CD4-positive, alpha-beta T cell (primary cell): ENCODE measurements around the gene CHRNA7. TPM values are rescaled to one million over a fixed set of nuclear protein-coding genes. Genes with fewer than 3 reads are reported as not detected.

Experiments
- ATAC-seq: fragments of 200-7000 bp; cut with Tn5 transposase; one replicate; pipeline ENCODE4 v1.10.0; 2022; ENCODE audit warnings: mild to moderate bottlenecking; ENCODE audit not compliant: poor library complexity
- CTCF ChIA-PET: fragments of 350-600 bp; sonication (Branson Sonifier 250); formaldehyde crosslinking; loops from one replicate; lab custom pipeline; 2021; ENCODE audit warnings: antibody characterized with exemption, inconsistent platforms; lab: Charles Lee
- POLR2A ChIA-PET: fragments of 350-600 bp; sonication (Branson Sonifier 250); formaldehyde crosslinking; loops from one replicate; lab custom pipeline; 2021; ENCODE audit warnings: antibody characterized with exemption, inconsistent platforms; lab: Charles Lee
- DNase-seq, 14 experiments: peaks; one replicate each; pipeline ENCODE4 v3.0.0-alpha.2; 2013 to 2020; ENCODE audit warnings: mixed read lengths in 2 of 14
- H3K27ac ChIP-seq, 2 donors: one replicate each; pipeline versions ENCODE4 v1.5.1 to v1.7.0; 2013; ENCODE audit warnings: low read length in 2 of 2, low read depth in 1 of 2, mild to moderate bottlenecking in 1 of 2
- H3K27me3 ChIP-seq, 2 experiments: 1 replicate in 1 of 2; 2 replicates in 1 of 2; pipeline versions ENCODE4 v1.6.1 to v1.7.0; 2013; ENCODE audit warnings: low read length in 2 of 2, control low read depth in 1 of 2, mild to moderate bottlenecking in 1 of 2, moderate library complexity in 1 of 2; ENCODE audit not compliant: insufficient read depth in 2 of 2, control insufficient read depth in 1 of 2
- H3K36me3 ChIP-seq: one replicate; pipeline ENCODE4 v1.6.1; 2013; ENCODE audit warnings: low read length, control low read depth; ENCODE audit not compliant: insufficient read depth
- H3K4me1 ChIP-seq: one replicate; pipeline ENCODE4 v1.6.1; 2013; ENCODE audit warnings: low read length, control low read depth; ENCODE audit not compliant: insufficient read depth
- H3K4me3 ChIP-seq: one replicate; pipeline ENCODE4 v1.5.1; 2013; ENCODE audit warnings: mild to moderate bottlenecking, low read length, moderate library complexity
- H3K9me3 ChIP-seq, 2 experiments: 1 replicate in 1 of 2; 2 replicates in 1 of 2; pipeline versions ENCODE4 v1.6.1 to v1.7.0; 2013; ENCODE audit warnings: low read length in 2 of 2, mild to moderate bottlenecking in 2 of 2, control low read depth in 1 of 2, moderate library complexity in 1 of 2; ENCODE audit not compliant: control insufficient read depth in 1 of 2, insufficient read depth in 1 of 2
- H3K27ac Mint-ChIP-seq: one replicate; pipeline ENCODE4 v1.8.0; 2020; ENCODE audit warnings: mixed read lengths
- H3K27me3 Mint-ChIP-seq: one replicate; pipeline ENCODE4 v1.8.0; 2021; ENCODE audit warnings: mixed read lengths
- H3K36me3 Mint-ChIP-seq: one replicate; pipeline ENCODE4 v1.8.0; 2021; ENCODE audit warnings: low read depth, mixed read lengths
- H3K4me1 Mint-ChIP-seq: one replicate; pipeline ENCODE4 v1.8.0; 2021; ENCODE audit warnings: low read depth, mixed read lengths
- H3K4me3 Mint-ChIP-seq: one replicate; pipeline ENCODE4 v1.8.0; 2020; ENCODE audit warnings: mild to moderate bottlenecking, mixed read lengths
- H3K9me3 Mint-ChIP-seq: one replicate; pipeline ENCODE4 v1.8.0; 2020; ENCODE audit warnings: mixed read lengths
- CTCF ChIP-seq: fragments of 200-600 bp; IDR thresholded peaks from one replicate; pipeline ENCODE4 v1.8.0; 2022; ENCODE audit warnings: antibody characterized with exemption, mild to moderate bottlenecking
- intact Hi-C, 2 experiments: fragments of 100-400 bp; cut with DNase I in 1 of 2; cut with micrococcal nuclease in 1 of 2; formaldehyde crosslinking; loops; one replicate each; pipeline versions ENCODE4 v1.15.1 to v1.9.0; 2023 to 2025; cut with DNase I, micrococcal nuclease
- total RNA-seq, 174 experiments: library from RNA in 2 of 174; stranded (reverse) in 2 of 174; gene quantifications; one replicate each; pipeline ENCODE4 v1.2.3 and lab custom pipeline; 2021 to 2026

The CHRNA7 gene
- total RNA-seq, 2 experiments from 2014 or later = not detected

- CTCF ChIA-PET = no interaction called here
- H3K4me3 Mint-ChIP-seq = no peak overlapping the region
- POLR2A ChIA-PET = no interaction called here
- H3K4me3 ChIP-seq = no peak overlapping the region
- DNase-seq (no peak), ATAC-seq (no peak)
- H3K36me3 Mint-ChIP-seq = no peaks in the 10 kb centered on the region
- intact Hi-C loops = loop anchor here in 1 of 2 experiments (10.0 kb wide), 1 partner anchor 48 kb away; no protein-coding TSS in a partner anchor
- H3K27ac ChIP-seq = no peak overlapping the region
- H3K27ac Mint-ChIP-seq = no peak overlapping the region
- peaks cover 57% of the 10 kb centered on the region for H3K27me3 Mint-ChIP-seq
- no peak for TF ChIP-seq CTCF
- no peaks in the 10 kb centered on the region for H3K9me3 Mint-ChIP-seq
- H3K36me3 ChIP-seq = no peaks in the 10 kb centered on the region
- no peaks in the 10 kb centered on the region for H3K4me1 ChIP-seq
- no peaks in the 10 kb centered on the region for H3K9me3 ChIP-seq
- no peaks in the 10 kb centered on the region for H3K4me1 Mint-ChIP-seq
- H3K27me3 ChIP-seq = peaks cover 14 to 15% of the 10 kb centered on the region in 2 experiments
These were observed 6.7 kb downstream of the CHRNA7 start for GRCh38 chr15:32036971-32037370.

GRCh38 chr15:32041294-32041693 is 11.0 kb downstream of the CHRNA7 start:
- Histone ChIP-seq H3K27me3 (peaks cover 6 to 12% of the 10 kb centered on the region in 2 experiments), H3K4me3 (no peak overlapping the region), H3K27ac (no peak overlapping the region), H3K36me3 (no peaks in the 10 kb centered on the region), H3K9me3 (no peaks in the 10 kb centered on the region), H3K4me1 (no peaks in the 10 kb centered on the region)
- intact Hi-C loops = no loop called here
- H3K27me3 Mint-ChIP-seq = peaks cover 43% of the 10 kb centered on the region
- no peak for ATAC-seq
- no peak overlapping the region for H3K27ac Mint-ChIP-seq
- ChIA-PET POLR2A (no interaction called here), CTCF (no interaction called here)
- H3K9me3 Mint-ChIP-seq = no peaks in the 10 kb centered on the region
- H3K4me3 Mint-ChIP-seq = no peak overlapping the region
- no peak for DNase-seq
- TF ChIP-seq CTCF = no peak
- no peaks in the 10 kb centered on the region for H3K4me1 Mint-ChIP-seq
- no peaks in the 10 kb centered on the region for H3K36me3 Mint-ChIP-seq

GRCh38 chr15:32042269-32042972 is 12.1 kb downstream of the CHRNA7 start:
- Mint-ChIP-seq H3K27me3 (peaks cover 34% of the 10 kb centered on the region), H3K9me3 (no peaks in the 10 kb centered on the region), H3K27ac (no peak overlapping the region), H3K36me3 (no peaks in the 10 kb centered on the region), H3K4me3 (no peak overlapping the region), H3K4me1 (no peaks in the 10 kb centered on the region)
- ChIA-PET POLR2A (no interaction called here), CTCF (no interaction called here)
- Histone ChIP-seq H3K9me3 (no peaks in the 10 kb centered on the region), H3K27ac (no peak overlapping the region), H3K4me3 (no peak overlapping the region), H3K36me3 (no peaks in the 10 kb centered on the region), H3K27me3 (peaks cover 6 to 12% of the 10 kb centered on the region in 2 experiments), H3K4me1 (no peaks in the 10 kb centered on the region)
- no peak for TF ChIP-seq CTCF
- intact Hi-C loops = no loop called here
- DNase-seq (no peak), ATAC-seq (no peak)
